Glomerular visceral epithelial cell (primary cell): ENCODE data around the gene PPP1R12B.
"Not testable (repeated sequence)": the region's sequence is repeated elsewhere in the genome, so short reads cannot be mapped to it uniquely, and the experiment has no call there.

Source experiments
- DNase-seq: peaks from one replicate; pipeline ENCODE4 v3.0.0-alpha.2; 2016; ENCODE audit errors: extremely low spot score

The PPP1R12B gene

DNA sequence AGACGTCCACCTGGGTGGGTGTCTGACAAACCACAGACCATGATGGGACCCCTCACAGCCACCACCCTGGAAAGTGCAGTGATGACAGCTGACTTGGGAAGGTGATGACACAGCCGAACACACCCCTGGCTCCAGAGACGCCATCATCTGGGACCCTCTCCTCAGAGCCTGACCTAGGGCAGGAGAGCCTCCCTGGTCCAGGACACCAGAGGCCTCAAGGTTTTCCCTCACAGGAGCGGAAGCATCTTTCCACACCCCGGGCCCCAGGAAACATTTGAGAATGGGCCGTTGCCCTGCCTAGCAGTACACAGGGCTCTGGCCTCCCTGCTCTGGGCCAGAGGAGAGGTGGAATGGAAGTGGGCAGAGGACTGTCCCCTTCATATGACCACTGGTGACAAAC lies 282.0 kb downstream of the PPP1R12B start:
- DNase-seq: no peak

DNA sequence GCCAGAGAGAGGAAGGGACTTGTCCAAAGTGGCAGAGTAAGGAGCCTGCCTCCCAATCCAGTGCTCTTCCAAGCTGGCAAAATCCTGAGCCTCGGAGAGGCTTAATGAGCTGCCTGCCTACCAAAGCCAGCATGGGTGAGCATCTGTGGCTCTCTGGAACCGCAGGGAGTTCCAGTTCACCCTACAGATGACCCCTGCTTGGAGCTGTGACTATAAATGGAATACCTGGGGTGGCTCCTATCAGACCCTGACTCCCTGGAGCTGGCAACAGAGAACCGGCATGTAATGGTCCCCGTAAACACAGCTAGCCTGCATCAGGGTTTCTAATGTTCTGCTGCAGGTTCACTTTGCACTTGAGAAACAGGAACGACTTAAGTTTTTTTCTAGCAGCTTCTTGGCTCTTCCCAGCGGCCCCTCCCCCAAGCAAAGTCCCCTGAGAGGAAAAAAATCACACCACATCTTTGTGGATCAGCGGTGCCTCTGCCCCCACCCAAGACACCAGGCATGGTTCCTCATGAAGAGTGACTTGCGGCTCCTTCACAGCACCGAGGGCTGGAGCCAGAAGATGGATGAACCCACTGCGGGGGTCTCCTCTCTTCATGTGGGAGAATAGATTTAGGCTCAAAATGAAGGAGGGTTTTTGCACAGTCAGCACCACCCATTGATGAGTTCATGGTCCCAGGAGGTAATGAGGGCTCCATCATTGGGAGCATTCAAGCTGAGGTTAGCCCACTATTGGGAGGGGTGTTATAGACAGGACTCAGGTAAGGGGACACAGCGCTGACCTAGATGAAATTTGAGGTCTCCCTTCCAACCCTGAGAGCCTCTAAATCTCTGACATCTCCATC lies 282.8 kb downstream of the PPP1R12B start:
- DNase-seq: no peak

DNA sequence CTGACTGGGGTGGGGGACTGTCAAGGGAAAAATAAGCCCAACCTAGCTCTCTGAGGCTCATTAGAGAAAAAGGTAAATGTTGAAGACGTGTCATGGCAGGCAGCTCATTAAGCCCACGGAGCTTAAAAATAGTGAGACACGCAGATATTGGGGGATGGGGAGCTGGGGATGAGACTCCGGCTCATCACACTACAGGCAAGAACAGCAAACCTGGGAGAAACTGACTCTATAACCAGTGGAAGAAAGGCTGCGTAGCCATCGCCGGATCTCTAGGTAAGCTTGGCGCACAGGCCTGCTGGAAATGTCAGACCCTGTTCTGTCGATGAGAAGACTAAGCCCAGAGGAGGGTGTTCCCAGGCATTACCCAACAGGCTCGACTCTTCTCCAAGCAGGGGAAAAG lies 283.7 kb downstream of the PPP1R12B start:
- DNase-seq: no peak

DNA sequence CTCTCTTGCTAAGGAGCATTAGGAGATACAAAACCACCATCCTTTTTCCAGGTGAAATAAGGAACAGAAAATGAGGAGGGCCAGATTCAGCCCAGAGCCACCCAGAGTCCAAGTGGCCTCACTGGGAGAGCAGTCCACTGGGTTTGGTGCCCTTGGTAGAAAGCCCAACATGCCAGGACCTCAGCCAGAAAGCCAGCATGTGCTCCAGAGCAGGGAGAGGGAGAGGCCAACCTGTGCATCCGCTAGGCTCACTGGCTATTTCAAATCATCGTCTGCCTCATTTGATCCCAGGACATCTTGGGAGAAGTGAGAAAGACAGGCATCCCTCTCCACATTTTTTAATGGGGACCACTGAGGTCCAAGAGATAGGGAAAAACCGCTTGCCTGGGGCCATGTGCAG lies 287.7 kb downstream of the PPP1R12B start:
- DNase-seq: not testable (repeated sequence)

DNA sequence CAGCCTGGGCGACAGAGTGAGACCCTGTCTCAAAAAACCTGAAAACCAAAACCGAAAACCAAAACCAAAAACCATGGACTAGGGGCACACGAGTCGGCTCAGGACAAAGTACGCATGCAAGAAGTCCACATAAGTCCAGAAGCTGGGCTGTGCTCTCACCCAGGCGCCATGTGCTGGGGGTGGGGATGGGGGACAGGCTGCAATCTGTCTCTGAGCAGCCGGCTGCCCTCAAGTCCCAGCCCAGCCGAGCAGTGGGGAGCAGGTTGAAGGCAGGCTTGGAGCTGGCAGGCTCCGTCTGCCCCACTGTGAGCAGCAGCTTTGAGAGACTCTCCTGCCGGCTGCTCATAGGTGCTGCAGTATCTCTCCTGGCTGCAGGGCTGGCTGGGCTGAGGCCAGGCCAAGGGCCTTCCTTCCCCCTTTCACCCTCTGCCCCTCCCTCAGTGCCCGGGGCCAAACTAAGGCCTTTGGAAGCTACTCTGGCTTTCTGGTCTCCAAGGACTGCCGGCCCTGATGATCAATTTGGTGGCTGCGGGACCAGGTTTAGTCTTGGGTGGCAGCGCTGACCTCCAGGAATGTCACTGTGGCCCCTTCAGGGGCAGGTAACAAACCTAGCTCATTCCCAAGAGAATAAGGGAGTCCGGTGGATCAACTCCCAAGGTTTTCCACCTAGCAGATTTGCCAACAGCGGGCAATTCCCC lies 289.0 kb downstream of the PPP1R12B start:
- not testable (repeated sequence) for DNase-seq

DNA sequence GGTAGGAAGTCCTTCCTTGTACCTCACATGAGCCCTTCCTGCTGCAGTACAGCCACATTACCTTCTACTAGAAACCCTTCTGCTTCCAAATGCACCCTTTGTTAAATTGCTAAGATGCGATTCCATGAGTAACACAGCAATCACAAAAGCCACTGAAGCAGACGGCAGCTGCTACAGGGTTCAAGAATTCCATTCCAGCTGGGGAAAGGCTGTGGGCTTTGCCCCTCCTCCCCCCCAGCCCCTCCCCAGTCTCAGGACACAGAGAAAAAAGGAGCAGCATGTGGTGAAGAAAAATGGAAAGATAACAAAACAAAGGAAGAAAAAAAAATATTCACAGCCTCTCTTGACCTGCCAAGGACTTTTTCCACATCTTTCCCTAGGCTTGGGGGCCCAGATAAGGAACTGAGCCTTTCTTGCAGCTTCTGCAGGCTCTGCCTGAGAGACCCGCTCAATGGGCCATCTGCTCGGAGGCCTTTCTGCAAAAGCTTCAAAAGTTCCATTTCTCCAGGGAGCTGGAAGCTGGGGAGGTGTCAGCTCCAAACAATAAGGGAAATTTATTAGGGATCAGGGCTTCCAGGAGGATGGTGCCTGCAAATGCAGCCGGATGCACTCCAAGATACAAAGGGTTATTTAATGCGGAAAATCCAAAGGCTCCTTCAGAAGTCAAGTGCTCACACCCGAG lies 289.7 kb downstream of the PPP1R12B start:
- no peak for DNase-seq

DNA sequence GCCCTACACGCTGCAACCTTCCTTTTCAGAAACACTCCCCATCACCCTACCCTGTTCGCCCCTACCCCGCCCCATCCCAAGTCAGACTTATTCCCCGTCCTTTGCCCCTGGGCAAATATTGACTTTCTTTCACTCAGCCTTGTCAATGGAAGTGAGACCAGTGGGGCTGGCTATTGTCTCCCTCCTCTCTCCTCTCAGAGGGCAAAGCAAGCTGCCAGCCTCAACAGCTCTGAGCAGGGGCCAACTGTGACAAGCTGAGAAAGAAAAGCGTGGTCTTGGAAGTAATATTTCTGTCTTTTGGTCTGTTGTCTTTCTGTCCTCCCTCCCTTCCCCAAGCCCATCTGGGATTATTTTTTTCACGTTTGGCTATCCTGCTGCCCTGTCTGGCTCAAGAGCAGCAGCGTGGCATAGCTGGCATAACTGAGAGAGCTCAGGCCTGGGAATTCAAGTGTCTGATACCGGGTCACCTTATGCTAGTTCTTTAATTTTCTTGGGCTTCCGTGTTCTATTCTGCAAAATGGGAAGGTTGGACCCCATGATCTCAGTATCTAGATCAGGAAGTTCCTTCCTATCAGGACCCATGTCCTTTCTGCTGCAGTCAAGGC lies 290.3 kb downstream of the PPP1R12B start:
- not testable (repeated sequence) for DNase-seq

DNA sequence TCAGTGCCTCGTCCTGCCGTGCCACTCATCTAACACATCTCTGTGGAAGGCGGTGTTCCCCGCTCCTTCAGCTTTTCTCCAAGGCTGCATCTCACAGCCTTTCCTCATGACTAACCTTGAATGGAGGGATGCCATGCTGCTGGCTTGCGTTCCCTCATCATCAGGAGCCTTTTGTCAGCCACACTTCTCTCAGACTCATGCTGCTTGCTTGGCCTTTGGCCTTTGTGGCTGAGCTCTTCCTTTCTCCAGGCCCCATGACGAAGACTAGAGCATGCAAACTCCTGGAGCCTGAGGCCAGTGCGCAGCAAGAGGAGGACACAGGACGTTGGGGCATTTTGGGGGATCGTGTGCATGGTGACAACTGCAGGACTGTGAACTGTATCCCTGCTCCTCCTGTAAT lies 291.0 kb downstream of the PPP1R12B start:
- DNase-seq: no peak

DNA sequence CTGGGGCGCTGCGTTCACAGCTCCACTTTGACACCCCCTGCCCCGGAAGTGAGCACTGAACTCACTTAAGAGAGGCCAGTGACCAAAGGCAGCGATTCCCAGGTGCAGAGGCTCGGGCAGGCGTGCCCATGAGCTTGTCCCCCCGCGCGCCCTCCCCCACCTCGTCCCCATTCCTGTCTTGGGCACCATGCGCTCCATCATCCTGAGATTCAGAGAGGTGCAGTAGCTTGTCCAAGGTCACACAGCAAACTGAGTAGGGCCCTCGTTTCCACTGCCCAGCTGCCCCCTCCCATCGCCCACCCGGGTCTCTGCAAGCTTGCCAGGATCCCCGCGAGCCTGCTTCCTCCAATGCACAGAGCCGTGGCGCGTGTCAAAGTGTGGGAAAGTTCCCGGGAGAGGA lies 293.7 kb downstream of the PPP1R12B start:
- no peak for DNase-seq
